K562 (cell line): ENCODE results near the gene MPHOSPH9. TPM values are rescaled to one million over a fixed set of nuclear protein-coding genes. Genes with fewer than 3 reads are reported as not detected.

Experiments
- AFF1 ChIP-seq, 2 experiments: fragments of 450-650 bp; IDR thresholded peaks; 2 replicates each; pipeline ENCODE4 v1.6.1; 2018; ENCODE audit warnings: mild to moderate bottlenecking in 2 of 2, low read depth in 1 of 2; ENCODE audit not compliant: partially characterized antibody in 2 of 2
- BCOR ChIP-seq: fragments of 450-650 bp; IDR thresholded peaks from 2 replicates; pipeline ENCODE4 v1.6.1; 2016
- CREM ChIP-seq: IDR thresholded peaks from 2 replicates; pipeline ENCODE4 v1.6.1; 2014; ENCODE audit warnings: antibody characterized with exemption, low read depth
- GATAD2A ChIP-seq: fragments of 450-650 bp; IDR thresholded peaks from 2 replicates; pipeline ENCODE4 v1.6.1; 2017
- LEF1 ChIP-seq: fragments of 450-650 bp; IDR thresholded peaks from 2 replicates; pipeline ENCODE4 v1.6.1; 2016; ENCODE audit warnings: mild to moderate bottlenecking
- MCM7 ChIP-seq, 2 experiments: fragments of 450-650 bp; IDR thresholded peaks; 2 replicates each; pipeline ENCODE4 v1.6.1; 2016 to 2018
- MECOM ChIP-seq: fragments of 250-450 bp; sonication (Bioruptor Pico); IDR thresholded peaks from 2 replicates; pipeline ENCODE4 v1.8.0; 2022; ENCODE audit warnings: inconsistent platforms
- MTA1 ChIP-seq: fragments of 450-650 bp; IDR thresholded peaks from 2 replicates; pipeline ENCODE4 v1.6.1; 2017; ENCODE audit warnings: borderline replicate concordance
- MTA2 ChIP-seq: fragments of 450-650 bp; IDR thresholded peaks from 2 replicates; pipeline ENCODE4 v1.6.1; 2016; ENCODE audit warnings: low read depth
- NBN ChIP-seq: fragments of 450-650 bp; IDR thresholded peaks from 2 replicates; pipeline ENCODE4 v1.6.1; 2016; ENCODE audit warnings: low read depth, mild to moderate bottlenecking
- NCOR1 ChIP-seq: fragments of 450-650 bp; IDR thresholded peaks from 2 replicates; pipeline ENCODE4 v1.6.1; 2016; ENCODE audit warnings: mild to moderate bottlenecking, moderate library complexity
- PHF8 ChIP-seq: fragments of 200-600 bp; sonication (generic); IDR thresholded peaks from 2 replicates; pipeline ENCODE4 v1.6.1; 2012; ENCODE audit warnings: mixed run types, mild to moderate bottlenecking, inconsistent platforms, low read length, moderate library complexity, borderline replicate concordance
- SMAD4 ChIP-seq: fragments of 250-450 bp; sonication (Bioruptor Pico); conservative IDR thresholded peaks from 2 replicates; pipeline ENCODE4 v1.8.0; 2021; ENCODE audit warnings: inconsistent platforms, mild to moderate bottlenecking, moderate library complexity
- SMARCA4 ChIP-seq: fragments of 450-650 bp; IDR thresholded peaks from 2 replicates; pipeline ENCODE4 v1.6.1; 2016
- SMARCA5 ChIP-seq: fragments of 450-650 bp; IDR thresholded peaks from 2 replicates; pipeline ENCODE4 v1.6.1; 2016
- SOX6 ChIP-seq: fragments of 450-650 bp; IDR thresholded peaks from 2 replicates; pipeline ENCODE4 v1.6.1; 2014; ENCODE audit warnings: mild to moderate bottlenecking
- TEAD1 ChIP-seq, 2 experiments: fragments of 450-650 bp in 1 of 2; sonication (generic) in 1 of 2; formaldehyde crosslinking; IDR thresholded peaks; 2 replicates each; pipeline versions ENCODE4 v1.4.0 to v1.8.0; 2020 to 2022; ENCODE audit warnings: mild to moderate bottlenecking in 2 of 2, missing genetic modification reagents in 1 of 2
- TEAD4 ChIP-seq, 2 experiments: sonication (generic) in 1 of 2; formaldehyde crosslinking in 1 of 2; IDR thresholded peaks; 2 replicates each; pipeline versions ENCODE4 v1.6.1 to v1.8.0; 2012 to 2022; ENCODE audit warnings: borderline replicate concordance in 1 of 2, inconsistent platforms in 1 of 2, low read length in 1 of 2, mild to moderate bottlenecking in 1 of 2, missing genetic modification reagents in 1 of 2
- UBTF ChIP-seq, 2 experiments: IDR thresholded peaks; 2 replicates each; pipeline ENCODE4 v1.6.1; 2012; ENCODE audit warnings: improper control_type of control experiment in 2 of 2, low read depth in 2 of 2, low read length in 2 of 2, borderline replicate concordance in 1 of 2
- ZEB2 ChIP-seq: fragments of 450-650 bp; IDR thresholded peaks from 2 replicates; pipeline ENCODE4 v1.6.1; 2016
- ZNF263 ChIP-seq: sonication (generic); formaldehyde crosslinking; IDR thresholded peaks from 2 replicates; pipeline ENCODE4 v1.8.0; 2022; ENCODE audit warnings: mild to moderate bottlenecking, missing genetic modification reagents, borderline replicate concordance
- ZNF449 ChIP-seq: fragments of 250-450 bp; sonication (Bioruptor Pico); IDR thresholded peaks from 2 replicates; pipeline ENCODE4 v1.8.0; 2022; ENCODE audit warnings: moderate library complexity, mild to moderate bottlenecking, inconsistent platforms
- polyA plus RNA-seq, 8 experiments: library from polyadenylated mRNA; depleted of rRNA in 4 of 8; stranded (reverse) in 5 of 8; unstranded in 3 of 8; fragments of >200 nt; fragmentation: Nextera tagmentation in 2 of 8; fragmentation: Illumina TruSeq in 1 of 8; extraction: Ambion mirVana in 2 of 8; extraction: Trizol in 1 of 8; gene quantifications; 2 replicates each; pipeline versions ENCODE4 v1.2.1 to v1.2.3, GENCODE V29; 2011 to 2014; ENCODE audit warnings: inconsistent platforms in 1 of 8, missing spikeins in 1 of 8
- total RNA-seq, 7 experiments: library from RNA; depleted of rRNA in 6 of 7; stranded (reverse); fragments of >200 nt in 6 of 7; fragmentation: Illumina TruSeq in 2 of 7; extraction: Trizol in 2 of 7; gene quantifications; 2 replicates each; pipeline versions ENCODE4 v1.2.1 to v1.2.3, GENCODE V29; 2011 to 2021; ENCODE audit warnings: low replicate concordance in 1 of 7

The MPHOSPH9 gene
- total and polyA plus RNA-seq, 9 of the 15 experiments (the other 6 are each of a cell fraction or from before 2014, with no cell fraction given): 14.2 to 103 (median 54.5) TPM

GRCh38 chr12:123149501-123150274 is 83.3 kb downstream of the MPHOSPH9 start (continued):
- TF ChIP-seq UBTF (IDR thresholded peaks at IDR 0.05; ENCODE audit: borderline replicate concordance in 1 of 2, low read depth in 2 of 2, low read length in 2 of 2): peak in 1 of 2 experiments; percentile 60; a peak in 1 of 4 replicates
- peak; percentile 58; the same call in 1 of the 2 replicates for TF ChIP-seq SOX6
- peak; percentile 74 for TF ChIP-seq ZEB2
- TF ChIP-seq MECOM (CRISPR knock-in tag): peak; percentile 44; the same call in 1 of the 2 replicates
- TF ChIP-seq NCOR1: peak; percentile 84
- peak; percentile 91 for TF ChIP-seq TEAD4 (IDR thresholded peaks at IDR 0.05; ENCODE audit: low read length)
- TF ChIP-seq TEAD4 (CRISPR knock-in tag; IDR thresholded peaks at IDR 0.05; ENCODE audit: borderline replicate concordance): no peak
- no peak for TF ChIP-seq MCM7 (IDR thresholded peaks at IDR 0.05)
- peak; percentile 78; the same call in 1 of the 2 replicates for TF ChIP-seq SMAD4 (CRISPR knock-in tag)
- TF ChIP-seq BCOR: peak; percentile 67; the same call in 1 of the 2 replicates
- TF ChIP-seq CREM: 0 out of 2 replicates have a peak, but pooled peaks have one; percentile 30
- peak in 1 of 2 experiments; percentile 43 for TF ChIP-seq AFF1 (IDR thresholded peaks at IDR 0.05; ENCODE audit: low read depth in 1 of 2, partially characterized antibody in 2 of 2)
- peak in 1 of 2 experiments; percentile 15; a peak in 1 of 4 replicates for TF ChIP-seq TEAD1 (CRISPR knock-in tag; IDR thresholded peaks at IDR 0.05)
- TF ChIP-seq PHF8: no peak
- peak; percentile 44; the same call in 1 of the 2 replicates for TF ChIP-seq MTA1
- TF ChIP-seq SMARCA4: peak; percentile 88
- peak; percentile 77 for TF ChIP-seq MTA2
- 0 out of 2 replicates have a peak, but pooled peaks have one; percentile 34 for TF ChIP-seq LEF1
- no peak for TF ChIP-seq ZNF449 (CRISPR knock-in tag)
- peak; percentile 65; the same call in 1 of the 2 replicates for TF ChIP-seq GATAD2A
- TF ChIP-seq NBN: 0 out of 2 replicates have a peak, but pooled peaks have one; percentile 62
- TF ChIP-seq ZNF263 (CRISPR knock-in tag): peak; percentile 56
- TF ChIP-seq SMARCA5: no peak
